GM18517 (cell line): ENCODE data around the gene SLC22A8.
"Not testable (repeated sequence)": the region's sequence is repeated elsewhere in the genome, so short reads cannot be mapped to it uniquely, and the experiment has no call there.

ENCODE experiments used
- ATAC-seq: cut with Tn5 transposase; IDR thresholded peaks from one replicate; pipeline ENCODE4 v1.9.1; 2021; ENCODE audit warnings: mild to moderate bottlenecking, moderate library complexity; ENCODE audit not compliant: unreplicated experiment

SLC22A8 gene

DNA sequence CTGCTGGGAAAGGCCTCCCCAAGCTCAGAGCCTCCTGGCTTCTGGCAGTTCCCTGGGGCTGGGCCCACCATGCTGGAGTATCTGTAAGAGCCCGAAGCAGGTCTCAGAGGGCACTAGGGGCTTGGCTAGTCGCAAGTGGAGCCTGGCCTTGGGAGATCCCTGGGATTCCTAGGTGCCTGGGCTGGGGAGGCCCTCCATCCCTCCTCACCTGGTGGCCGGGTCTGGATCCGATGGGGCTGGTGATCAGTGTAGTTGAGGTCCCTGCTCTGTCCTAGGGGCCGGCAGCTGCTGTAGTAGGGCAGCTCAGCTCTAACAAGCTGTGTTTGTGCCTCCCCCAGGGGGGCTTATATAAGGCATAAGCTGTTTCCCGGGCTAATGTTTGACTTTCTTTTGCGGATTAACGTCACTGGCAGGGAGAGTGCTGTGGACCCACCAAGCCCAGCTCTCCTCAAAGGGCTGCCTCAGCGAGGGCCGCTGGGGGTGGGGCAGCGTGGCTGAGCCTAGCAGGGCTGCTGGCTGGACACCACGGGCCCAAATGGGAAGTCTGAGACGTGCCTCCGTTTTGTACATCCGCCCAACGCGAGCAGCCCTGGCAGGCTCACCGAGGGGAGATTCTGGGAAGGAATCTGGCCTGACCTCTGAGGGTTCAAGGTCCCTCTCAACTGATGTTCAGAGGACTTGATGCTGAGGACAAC is at the start of gene SLC22A8:
Gene SLC22A8, minus strand, starts transcription at position 321 of the 695 bp plus-strand sequence. CDS start 883 bp downstream, outside the sequence.
- ATAC-seq: no peak

GRCh38 chr11:63046203-63046602 is 30.6 kb upstream of the SLC22A8 start:
- not testable (repeated sequence) for ATAC-seq

DNA sequence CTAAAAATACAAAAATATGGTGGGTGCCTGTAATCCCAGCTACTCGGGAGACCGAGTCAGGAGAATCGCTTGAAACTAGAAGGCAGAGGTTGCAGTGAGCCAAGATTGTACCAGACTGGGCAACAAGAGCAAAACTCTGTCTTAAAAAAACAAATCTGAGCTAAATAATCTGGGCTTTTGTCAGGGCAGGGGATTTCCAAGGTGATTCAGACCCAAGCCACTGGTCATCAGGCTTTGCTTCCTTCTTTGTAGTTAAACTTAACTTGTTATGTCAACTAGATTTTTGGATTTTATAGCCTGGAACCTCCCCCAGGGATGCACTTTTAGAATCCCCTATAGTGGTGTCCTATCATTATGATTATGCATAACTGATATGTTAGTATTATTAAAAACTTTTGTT is 27.0 kb upstream of the SLC22A8 start:
- no peak for ATAC-seq

GRCh38 chr11:63032457-63032856 is 16.8 kb upstream of the SLC22A8 start:
- ATAC-seq: no peak

DNA sequence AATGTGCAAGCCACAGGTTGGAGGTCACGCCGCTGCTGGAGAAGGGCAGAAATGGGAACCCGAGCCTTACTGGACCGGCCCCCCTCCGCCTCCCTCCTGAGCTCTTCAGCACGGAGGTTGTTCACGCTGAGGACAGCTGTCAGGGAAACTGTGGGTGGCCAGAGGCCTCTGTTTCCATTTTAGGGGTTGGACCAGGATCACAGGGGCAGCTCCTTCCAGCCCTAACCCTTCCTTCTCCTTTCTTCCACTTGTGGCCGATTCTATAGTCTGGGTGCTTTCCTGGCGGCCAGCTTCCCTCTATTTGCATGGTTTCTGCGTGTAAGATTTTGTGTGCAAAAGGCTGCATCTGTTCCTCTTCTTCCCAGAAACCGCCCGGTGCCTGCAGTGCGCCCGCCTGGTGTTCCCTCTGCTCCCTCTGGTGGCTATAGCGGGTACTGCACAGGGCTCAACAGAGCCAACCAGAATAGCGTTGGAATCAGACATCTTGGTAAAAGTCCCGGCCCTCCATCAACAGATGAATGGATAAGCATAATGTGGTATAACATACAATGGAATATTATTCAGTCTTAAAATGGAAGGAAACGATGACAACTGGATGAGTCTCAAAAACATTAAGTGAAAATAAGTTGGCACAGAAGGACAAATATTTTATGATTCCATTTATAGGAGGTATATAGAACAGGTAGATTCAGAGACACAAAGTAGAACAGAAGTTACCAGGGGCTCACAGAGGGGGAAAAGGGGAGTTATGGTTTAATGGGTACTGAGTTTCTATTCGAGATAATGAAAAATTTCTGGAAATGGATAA is 8.4 kb upstream of the SLC22A8 start:
- ATAC-seq: no peak

- no peak for ATAC-seq
These were observed 7.7 kb upstream of the SLC22A8 start for GRCh38 chr11:63023222-63023814.

GRCh38 chr11:63022441-63022840 is 6.8 kb upstream of the SLC22A8 start:
- no peak for ATAC-seq

GRCh38 chr11:63020671-63021291 is 5.1 kb upstream of the SLC22A8 start:
- ATAC-seq: no peak

DNA sequence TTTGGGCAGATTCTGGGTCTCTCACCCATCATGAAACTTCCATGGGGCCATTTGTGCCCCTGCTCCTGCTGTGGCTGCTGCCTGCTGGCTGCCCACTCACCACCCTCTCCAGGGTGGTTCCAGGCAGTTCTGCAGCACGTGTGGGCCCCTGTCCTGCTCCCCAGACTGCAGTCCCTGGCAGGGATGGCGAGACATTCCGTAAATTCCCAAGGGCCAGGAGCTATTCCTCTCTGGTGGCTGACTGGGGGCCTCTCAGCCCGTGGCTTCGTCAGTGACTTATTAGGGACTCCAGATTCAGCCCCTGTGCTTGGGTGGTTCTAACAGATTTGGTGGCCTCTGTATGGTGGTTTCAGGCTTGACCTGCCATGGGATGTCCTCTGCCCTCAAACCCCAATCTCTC is 3.9 kb upstream of the SLC22A8 start:
- no peak for ATAC-seq

- ATAC-seq: no peak
These were observed 1.8 kb upstream of the SLC22A8 start for GRCh38 chr11:63017306-63017974.

DNA sequence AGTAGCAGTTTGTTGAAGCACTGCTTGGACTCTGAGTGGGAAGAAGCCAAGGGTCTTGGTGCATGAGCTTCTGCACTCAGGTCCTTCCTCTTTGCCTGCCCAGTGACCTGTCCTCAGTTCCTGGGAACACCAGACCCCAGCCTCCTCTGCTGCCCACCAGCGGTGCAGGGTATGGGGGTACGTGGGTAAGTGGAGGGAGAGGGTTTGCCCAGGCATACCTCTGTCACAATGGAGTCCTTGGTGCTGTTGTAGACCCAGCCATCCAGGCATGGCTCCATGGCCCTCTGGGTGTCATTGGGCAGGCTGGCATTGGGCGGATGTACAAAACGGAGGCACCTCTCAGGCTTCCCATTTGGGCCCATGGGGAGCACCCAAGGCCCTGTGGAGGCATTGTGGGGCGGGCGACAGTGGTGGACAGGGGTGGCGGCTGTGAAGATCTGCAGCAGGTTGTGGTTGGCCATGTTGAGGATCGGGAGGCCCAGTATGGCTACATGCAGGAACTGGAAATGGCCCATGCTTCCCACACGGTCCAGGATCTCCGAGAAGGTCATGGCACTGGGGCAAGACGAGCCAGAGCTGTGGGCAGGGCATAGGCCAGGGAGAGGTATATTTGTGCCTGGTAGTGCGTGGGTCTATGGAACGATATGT is 1.1 kb downstream of the SLC22A8 start:
- ATAC-seq: no peak

DNA sequence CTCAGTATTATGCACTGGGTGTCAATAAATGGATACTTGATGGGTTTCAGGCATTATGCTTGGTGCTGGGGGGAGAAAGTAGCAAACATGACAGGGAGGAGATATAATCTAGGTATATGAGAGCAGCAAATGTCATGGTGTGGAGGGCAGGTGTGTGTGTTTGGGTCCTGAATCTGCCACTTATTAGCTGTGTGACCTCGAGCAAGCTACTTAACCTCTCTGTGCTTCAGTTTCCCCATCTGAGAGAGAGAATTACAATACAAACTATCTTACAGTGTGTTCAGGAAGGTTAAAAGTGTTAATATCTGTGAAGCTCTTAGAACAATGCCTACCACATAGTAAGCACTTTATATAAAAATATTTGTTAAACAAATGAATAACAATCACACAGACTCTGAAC is 2.8 kb downstream of the SLC22A8 start:
- ATAC-seq: no peak

GRCh38 chr11:63012430-63012829 is 3.2 kb downstream of the SLC22A8 start:
- ATAC-seq: no peak

DNA sequence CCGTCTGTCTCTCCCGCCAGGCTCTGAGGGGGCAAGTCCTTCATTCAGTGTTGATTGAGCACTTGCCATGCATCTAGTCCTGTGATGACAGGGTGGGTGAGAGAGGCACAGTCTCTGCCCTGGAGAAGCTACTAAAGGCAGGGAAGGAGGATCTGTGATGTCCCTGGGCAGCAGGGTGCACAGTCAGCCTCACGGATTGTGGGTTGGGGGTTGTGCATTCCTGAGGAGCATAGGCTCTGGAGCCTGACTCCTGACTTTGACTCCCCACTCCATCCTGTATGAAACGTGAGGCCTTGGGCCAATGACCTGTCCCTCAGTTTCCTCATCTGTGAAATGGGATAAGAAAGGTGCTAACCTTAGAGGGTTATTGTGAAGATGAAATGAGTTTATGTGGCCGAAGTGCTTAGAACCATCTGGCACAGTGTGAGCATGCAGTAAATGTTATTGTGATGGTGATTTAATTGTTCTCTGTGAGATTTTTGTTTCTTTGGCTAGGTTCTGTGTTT is 4.7 kb downstream of the SLC22A8 start:
- ATAC-seq: no peak

- no peak for ATAC-seq
These were observed 7.7 kb downstream of the SLC22A8 start for GRCh38 chr11:63007920-63008319.

DNA sequence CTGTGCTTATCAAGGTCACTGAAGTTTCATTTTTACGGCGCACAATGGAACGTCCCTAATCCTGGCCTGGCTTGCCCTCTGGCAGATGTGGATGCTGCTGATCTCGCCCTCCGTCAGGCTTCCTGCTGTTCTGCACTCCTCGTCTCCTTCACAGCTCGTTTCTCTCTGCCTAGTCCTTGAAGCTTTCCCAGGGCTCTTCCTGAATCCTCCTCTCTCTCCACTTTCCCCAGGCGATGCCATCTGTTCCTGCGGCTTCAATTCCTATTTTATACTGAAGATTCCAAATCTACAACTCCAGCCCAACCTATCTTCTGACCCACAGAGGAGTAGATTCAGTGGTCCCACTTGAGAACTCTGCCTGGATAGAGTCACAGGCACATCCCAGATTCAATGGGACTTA is 14.2 kb downstream of the SLC22A8 start:
- ATAC-seq: no peak

- no peak for ATAC-seq
These were observed 16.0 kb downstream of the SLC22A8 start for GRCh38 chr11:62999649-63000048.

DNA sequence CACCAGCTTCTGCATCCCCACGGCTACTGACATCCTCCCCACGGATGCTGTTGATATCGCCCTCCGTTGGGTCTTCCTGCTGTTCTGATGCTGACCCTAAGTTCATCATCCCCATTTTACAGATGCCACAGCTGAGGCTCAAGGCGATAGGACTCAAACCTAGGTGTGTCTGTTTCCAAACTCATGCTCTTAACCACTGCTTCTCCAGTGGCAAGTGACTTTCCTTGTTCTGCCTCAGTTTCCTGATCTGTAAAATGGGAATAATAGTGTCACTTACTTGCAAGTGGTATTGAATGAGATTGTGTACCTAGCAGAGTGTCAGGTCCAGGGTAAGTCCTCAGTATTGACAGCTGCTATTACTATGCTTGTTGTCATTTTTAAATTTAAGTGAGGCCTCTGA is 16.5 kb downstream of the SLC22A8 start:
- no peak for ATAC-seq

- no peak for ATAC-seq
These were observed 19.4 kb downstream of the SLC22A8 start for GRCh38 chr11:62996271-62996670.

- ATAC-seq: no peak
These were observed 20.9 kb downstream of the SLC22A8 start for GRCh38 chr11:62994775-62995174.
